ENCODE measurements around the gene SART3.
"Not testable (repeated sequence)": the region's sequence is repeated elsewhere in the genome, so short reads cannot be mapped to it uniquely, and the experiment has no call there.

DNA sequence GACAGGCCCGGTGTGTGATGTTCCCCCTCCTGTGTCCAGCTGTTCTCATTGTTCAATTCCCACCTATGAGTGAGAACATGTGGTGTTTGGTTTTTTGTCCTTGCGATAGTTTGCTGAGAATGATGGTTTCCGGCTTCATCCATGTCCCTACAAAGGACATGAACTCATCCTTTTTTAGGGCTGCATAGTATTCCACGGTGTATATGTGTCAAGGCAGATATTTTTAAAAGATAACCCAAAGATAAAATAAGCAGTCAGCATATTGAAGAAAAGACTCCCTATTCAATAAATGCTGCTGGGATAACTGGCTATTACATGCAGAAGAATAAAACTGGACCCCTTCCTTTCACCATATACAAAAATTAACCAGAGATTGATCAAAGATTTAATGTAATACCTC lies 73.9 kb downstream of the SART3 start:
- TF ChIP-seq JUND (IDR thresholded peaks at IDR 0.05; ENCODE audit: low read length); POLR2A (IDR thresholded peaks at IDR 0.05; ENCODE audit: control extremely low read depth in 1 of 2, low read depth in 2 of 2, low read length in 2 of 2); CEBPB (IDR thresholded peaks at IDR 0.05; ENCODE audit: low read depth, low read length); CTCF (IDR thresholded peaks at IDR 0.05; ENCODE audit: control extremely low read depth in 1 of 3, insufficient read depth in 1 of 3, low read depth in 1 of 3, low read length in 3 of 3); POLR2AphosphoS5 (IDR thresholded peaks at IDR 0.05; ENCODE audit: low read depth, low read length); EZH2 (IDR thresholded peaks at IDR 0.05; ENCODE audit: low read depth, low read length, severe bottlenecking): not testable (repeated sequence)

Data from H1 (cell line).